HepG2 (cell line): ENCODE results near the gene MADD. TPM values are rescaled to one million over a fixed set of nuclear protein-coding genes. Genes with fewer than 3 reads are reported as not detected.

ENCODE experiments used
- ATAC-seq: fragments of 200-7000 bp; cut with Tn5 transposase; 3 replicates; pipeline ENCODE4 v1.9.1; 2020; ENCODE audit warnings: mild to moderate bottlenecking, moderate library complexity
- BruUV-seq: library from RNA; stranded (reverse); fragments of 400-500 nt; replicated peaks from 2 replicates; lab custom pipeline; 2021; lab: Mats Ljungman, UMichigan
- CTCF ChIA-PET: fragments of 300-600 bp; formaldehyde crosslinking; extraction: SDS; loops from one replicate; lab custom pipeline; 2021; ENCODE audit warnings: low total read pairs, inconsistent platforms, low intra/inter-chr PET ratio; lab: Yijun Ruan, JAX
- POLR2A ChIA-PET: fragments of 350-600 bp; sonication (Branson Sonifier 250); formaldehyde crosslinking; loops from one replicate; lab custom pipeline; 2020; ENCODE audit warnings: antibody characterized with exemption, inconsistent platforms; lab: Yijun Ruan, JAX
- DNase-seq: peaks from one replicate; pipeline ENCODE4 v3.0.0-alpha.2; 2015; ENCODE audit warnings: low spot score
- FAIRE-seq: peaks from 3 replicates; lab custom pipeline; 2011; peaks lifted over from hg19 to GRCh38; lab: Jason Lieb, UNC
- H2AFZ ChIP-seq: one replicate; pipeline ENCODE4 v1.6.1; 2011; ENCODE audit warnings: low read length, inconsistent platforms
- H3K27ac ChIP-seq: fragments of 300-600 bp; 3 replicates; pipeline ENCODE4 v1.8.0; 2011; ENCODE audit warnings: mixed run types, mild to moderate bottlenecking, mixed read lengths, low read length, inconsistent platforms; ENCODE audit not compliant: insufficient read depth; ENCODE audit errors: extremely low read length
- H3K27me3 ChIP-seq, 2 experiments: fragments of 200-600 bp in 1 of 2; 2 replicates in 1 of 2; 3 replicates in 1 of 2; pipeline versions ENCODE4 v1.6.0 to v1.8.0; 2011; ENCODE audit warnings: low read length in 2 of 2, mild to moderate bottlenecking in 2 of 2, moderate library complexity in 2 of 2, inconsistent platforms in 1 of 2; ENCODE audit not compliant: insufficient read depth in 2 of 2, control insufficient read depth in 1 of 2
- H3K36me3 ChIP-seq, 2 experiments: fragments of 200-600 bp in 1 of 2; replicated peaks in 1 of 2; 2 replicates in 1 of 2; 3 replicates in 1 of 2; pipeline versions ENCODE4 v1.5.1 to v1.8.0; 2011; ENCODE audit warnings: low read length in 2 of 2, inconsistent platforms in 1 of 2; ENCODE audit not compliant: insufficient read depth in 2 of 2, control insufficient read depth in 1 of 2
- H3K4me1 ChIP-seq: 2 replicates; pipeline ENCODE4 v1.5.1; 2012; ENCODE audit warnings: low read length, inconsistent platforms; ENCODE audit not compliant: insufficient read depth
- H3K4me2 ChIP-seq: 2 replicates; pipeline ENCODE4 v1.6.0; 2011; ENCODE audit warnings: low read depth, low read length, inconsistent platforms
- H3K4me3 ChIP-seq, 3 experiments: fragments of 200-600 bp in 1 of 3; sonication (generic), shearing (Covaris generic) in 1 of 3; replicated peaks in 1 of 3; 2 replicates each; pipeline ENCODE4 v1.5.1; 2011 to 2016; ENCODE audit warnings: low read length in 3 of 3, inconsistent platforms in 2 of 3, low read depth in 2 of 3, mild to moderate bottlenecking in 2 of 3, control low read depth in 1 of 3, mixed read lengths in 1 of 3; ENCODE audit not compliant: insufficient read depth in 1 of 3
- H3K79me2 ChIP-seq: one replicate; pipeline ENCODE4 v1.6.1; 2011; ENCODE audit warnings: low read length, inconsistent platforms; ENCODE audit not compliant: insufficient read depth
- H3K9ac ChIP-seq: 2 replicates; pipeline ENCODE4 v1.6.0; 2011; ENCODE audit warnings: mild to moderate bottlenecking, low read depth, low read length, inconsistent platforms; ENCODE audit not compliant: insufficient read depth
- H3K9me3 ChIP-seq: 2 replicates; pipeline ENCODE4 v1.5.1; 2012; ENCODE audit warnings: mild to moderate bottlenecking, low read length
- H4K20me1 ChIP-seq: 2 replicates; pipeline ENCODE4 v1.6.0; 2011; ENCODE audit warnings: inconsistent platforms, mild to moderate bottlenecking, low read length, moderate library complexity; ENCODE audit not compliant: insufficient read depth
- NAIF1 ChIP-seq: sonication (generic); formaldehyde crosslinking; IDR thresholded peaks from 2 replicates; pipeline ENCODE4 v1.5.0; 2020; ENCODE audit warnings: mild to moderate bottlenecking, missing genetic modification reagents, borderline replicate concordance
- TCF7L2 ChIP-seq: IDR thresholded peaks from 2 replicates; pipeline ENCODE4 v1.6.1; 2011; ENCODE audit warnings: mild to moderate bottlenecking, low read depth, low read length, moderate library complexity
- ZFY ChIP-seq: sonication (generic); formaldehyde crosslinking; IDR thresholded peaks from 2 replicates; pipeline ENCODE4 v1.4.0; 2020; ENCODE audit warnings: missing genetic modification reagents
- WGBS: methylation state at CpG from one replicate; pipeline ENCODE4 v1.1.6; 2017; ENCODE audit warnings: low lambda C conversion rate; 5-methylcytosine and 5-hydroxymethylcytosine counted together
- in situ Hi-C: cut with HindIII; loops from 2 replicates; pipeline ENCODE4 v1.10.0; 2017; ENCODE audit warnings: low pct_unique_long_range_greater_than_20kb; ENCODE audit not compliant: extremely low pct_ligation_motif_present
- intact Hi-C: fragments of 100-400 bp; cut with micrococcal nuclease; formaldehyde crosslinking; loops from one replicate; pipeline ENCODE4 v1.10.0; 2022; ENCODE audit not compliant: unreplicated experiment
- polyA plus RNA-seq, 8 experiments: library from polyadenylated mRNA; depleted of rRNA in 3 of 8; stranded (reverse) in 7 of 8; unstranded in 1 of 8; fragments of >200 nt; fragmentation: Illumina TruSeq in 4 of 8; extraction: Trizol in 4 of 8; gene quantifications; 2 replicates each; pipeline versions ENCODE4 v1.2.1 to v1.2.3, GENCODE V29; 2011 to 2016; ENCODE audit warnings: low read depth in 4 of 8, missing spikeins in 1 of 8, mixed read lengths in 1 of 8; ENCODE audit not compliant: insufficient read depth in 1 of 8
- total RNA-seq, 5 experiments: library from RNA; depleted of rRNA; stranded (reverse); fragments of >200 nt; fragmentation: Illumina TruSeq; extraction: Trizol; gene quantifications; 2 replicates each; pipeline ENCODE4 v1.2.3, GENCODE V29; 2016; ENCODE audit warnings: low read depth in 1 of 5
- TF ChIP-seq, protein P1 (sequence below): sonication (generic); formaldehyde crosslinking; IDR thresholded peaks from 2 replicates; pipeline ENCODE4 v1.4.0; 2020; ENCODE audit warnings: mild to moderate bottlenecking, missing genetic modification reagents
- TF ChIP-seq, protein P2 (sequence below): sonication (generic); formaldehyde crosslinking; IDR thresholded peaks from 2 replicates; pipeline ENCODE4 v1.4.0; 2020; ENCODE audit warnings: missing genetic modification reagents
- TF ChIP-seq, protein P3 (sequence below): sonication (generic); formaldehyde crosslinking; IDR thresholded peaks from 2 replicates; pipeline ENCODE4 v1.9.0; 2021; ENCODE audit warnings: mild to moderate bottlenecking, missing genetic modification reagents

Gene MADD
- total and polyA plus RNA-seq, 2 of the 13 experiments (the other 11 are each of a cell fraction or from before 2014, with no cell fraction given): 18.0 to 29.2 TPM

DNA sequence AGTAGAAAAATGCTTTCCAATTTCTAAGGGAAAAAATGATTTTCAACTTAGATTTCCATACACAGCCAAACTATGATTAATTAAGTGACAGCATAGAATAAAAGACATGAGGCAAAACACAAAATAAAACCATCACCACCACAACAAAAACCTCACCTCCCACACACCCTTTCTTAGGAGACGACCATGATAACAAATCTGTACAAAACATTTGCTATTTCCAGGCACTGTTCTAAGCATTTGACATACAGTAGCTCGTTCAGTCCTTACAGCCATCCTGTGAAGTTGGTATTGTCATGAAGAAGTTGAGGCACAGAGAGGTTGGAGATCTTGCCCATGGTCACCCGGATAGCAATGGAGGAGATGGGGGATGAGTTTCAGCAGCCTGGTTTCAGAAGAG, 99.7 kb downstream of the MADD start (continued):
- TF ChIP-seq, protein P1, sequence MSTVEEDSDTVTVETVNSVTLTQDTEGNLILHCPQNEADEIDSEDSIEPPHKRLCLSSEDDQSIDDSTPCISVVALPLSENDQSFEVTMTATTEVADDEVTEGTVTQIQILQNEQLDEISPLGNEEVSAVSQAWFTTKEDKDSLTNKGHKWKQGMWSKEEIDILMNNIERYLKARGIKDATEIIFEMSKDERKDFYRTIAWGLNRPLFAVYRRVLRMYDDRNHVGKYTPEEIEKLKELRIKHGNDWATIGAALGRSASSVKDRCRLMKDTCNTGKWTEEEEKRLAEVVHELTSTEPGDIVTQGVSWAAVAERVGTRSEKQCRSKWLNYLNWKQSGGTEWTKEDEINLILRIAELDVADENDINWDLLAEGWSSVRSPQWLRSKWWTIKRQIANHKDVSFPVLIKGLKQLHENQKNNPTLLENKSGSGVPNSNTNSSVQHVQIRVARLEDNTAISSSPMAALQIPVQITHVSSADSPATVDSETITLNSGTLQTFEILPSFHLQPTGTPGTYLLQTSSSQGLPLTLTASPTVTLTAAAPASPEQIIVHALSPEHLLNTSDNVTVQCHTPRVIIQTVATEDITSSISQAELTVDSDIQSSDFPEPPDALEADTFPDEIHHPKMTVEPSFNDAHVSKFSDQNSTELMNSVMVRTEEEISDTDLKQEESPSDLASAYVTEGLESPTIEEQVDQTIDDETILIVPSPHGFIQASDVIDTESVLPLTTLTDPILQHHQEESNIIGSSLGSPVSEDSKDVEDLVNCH: no peak

DNA sequence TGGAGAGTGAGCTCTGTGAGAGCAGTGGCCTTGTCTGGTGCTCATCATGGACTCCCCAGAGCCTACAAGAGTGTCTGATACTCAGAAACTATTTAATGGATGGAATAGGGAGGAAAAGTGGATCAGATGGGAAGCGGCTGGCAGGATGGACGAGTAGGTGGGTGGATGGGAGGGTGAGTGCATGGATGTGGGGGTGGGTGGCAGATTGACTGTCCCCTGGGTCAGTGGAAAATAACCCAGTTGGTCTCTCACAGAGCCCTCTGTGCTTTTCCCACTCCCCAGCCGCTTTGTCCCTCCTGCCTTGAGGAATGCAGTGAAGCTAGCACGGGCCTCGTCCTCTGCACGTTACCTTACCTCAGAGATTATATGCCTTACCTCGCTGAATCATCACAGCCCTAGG, 102.5 kb downstream of the MADD start:
- BruUV-seq: no TSS peak
- TF ChIP-seq TCF7L2: no peak
- TF ChIP-seq, protein P2, sequence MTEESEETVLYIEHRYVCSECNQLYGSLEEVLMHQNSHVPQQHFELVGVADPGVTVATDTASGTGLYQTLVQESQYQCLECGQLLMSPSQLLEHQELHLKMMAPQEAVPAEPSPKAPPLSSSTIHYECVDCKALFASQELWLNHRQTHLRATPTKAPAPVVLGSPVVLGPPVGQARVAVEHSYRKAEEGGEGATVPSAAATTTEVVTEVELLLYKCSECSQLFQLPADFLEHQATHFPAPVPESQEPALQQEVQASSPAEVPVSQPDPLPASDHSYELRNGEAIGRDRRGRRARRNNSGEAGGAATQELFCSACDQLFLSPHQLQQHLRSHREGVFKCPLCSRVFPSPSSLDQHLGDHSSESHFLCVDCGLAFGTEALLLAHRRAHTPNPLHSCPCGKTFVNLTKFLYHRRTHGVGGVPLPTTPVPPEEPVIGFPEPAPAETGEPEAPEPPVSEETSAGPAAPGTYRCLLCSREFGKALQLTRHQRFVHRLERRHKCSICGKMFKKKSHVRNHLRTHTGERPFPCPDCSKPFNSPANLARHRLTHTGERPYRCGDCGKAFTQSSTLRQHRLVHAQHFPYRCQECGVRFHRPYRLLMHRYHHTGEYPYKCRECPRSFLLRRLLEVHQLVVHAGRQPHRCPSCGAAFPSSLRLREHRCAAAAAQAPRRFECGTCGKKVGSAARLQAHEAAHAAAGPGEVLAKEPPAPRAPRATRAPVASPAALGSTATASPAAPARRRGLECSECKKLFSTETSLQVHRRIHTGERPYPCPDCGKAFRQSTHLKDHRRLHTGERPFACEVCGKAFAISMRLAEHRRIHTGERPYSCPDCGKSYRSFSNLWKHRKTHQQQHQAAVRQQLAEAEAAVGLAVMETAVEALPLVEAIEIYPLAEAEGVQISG (CRISPR knock-in tag): no peak
- no peak for TF ChIP-seq ZFY (CRISPR knock-in tag)
- TF ChIP-seq NAIF1 (CRISPR knock-in tag): no peak
- TF ChIP-seq, protein P3, sequence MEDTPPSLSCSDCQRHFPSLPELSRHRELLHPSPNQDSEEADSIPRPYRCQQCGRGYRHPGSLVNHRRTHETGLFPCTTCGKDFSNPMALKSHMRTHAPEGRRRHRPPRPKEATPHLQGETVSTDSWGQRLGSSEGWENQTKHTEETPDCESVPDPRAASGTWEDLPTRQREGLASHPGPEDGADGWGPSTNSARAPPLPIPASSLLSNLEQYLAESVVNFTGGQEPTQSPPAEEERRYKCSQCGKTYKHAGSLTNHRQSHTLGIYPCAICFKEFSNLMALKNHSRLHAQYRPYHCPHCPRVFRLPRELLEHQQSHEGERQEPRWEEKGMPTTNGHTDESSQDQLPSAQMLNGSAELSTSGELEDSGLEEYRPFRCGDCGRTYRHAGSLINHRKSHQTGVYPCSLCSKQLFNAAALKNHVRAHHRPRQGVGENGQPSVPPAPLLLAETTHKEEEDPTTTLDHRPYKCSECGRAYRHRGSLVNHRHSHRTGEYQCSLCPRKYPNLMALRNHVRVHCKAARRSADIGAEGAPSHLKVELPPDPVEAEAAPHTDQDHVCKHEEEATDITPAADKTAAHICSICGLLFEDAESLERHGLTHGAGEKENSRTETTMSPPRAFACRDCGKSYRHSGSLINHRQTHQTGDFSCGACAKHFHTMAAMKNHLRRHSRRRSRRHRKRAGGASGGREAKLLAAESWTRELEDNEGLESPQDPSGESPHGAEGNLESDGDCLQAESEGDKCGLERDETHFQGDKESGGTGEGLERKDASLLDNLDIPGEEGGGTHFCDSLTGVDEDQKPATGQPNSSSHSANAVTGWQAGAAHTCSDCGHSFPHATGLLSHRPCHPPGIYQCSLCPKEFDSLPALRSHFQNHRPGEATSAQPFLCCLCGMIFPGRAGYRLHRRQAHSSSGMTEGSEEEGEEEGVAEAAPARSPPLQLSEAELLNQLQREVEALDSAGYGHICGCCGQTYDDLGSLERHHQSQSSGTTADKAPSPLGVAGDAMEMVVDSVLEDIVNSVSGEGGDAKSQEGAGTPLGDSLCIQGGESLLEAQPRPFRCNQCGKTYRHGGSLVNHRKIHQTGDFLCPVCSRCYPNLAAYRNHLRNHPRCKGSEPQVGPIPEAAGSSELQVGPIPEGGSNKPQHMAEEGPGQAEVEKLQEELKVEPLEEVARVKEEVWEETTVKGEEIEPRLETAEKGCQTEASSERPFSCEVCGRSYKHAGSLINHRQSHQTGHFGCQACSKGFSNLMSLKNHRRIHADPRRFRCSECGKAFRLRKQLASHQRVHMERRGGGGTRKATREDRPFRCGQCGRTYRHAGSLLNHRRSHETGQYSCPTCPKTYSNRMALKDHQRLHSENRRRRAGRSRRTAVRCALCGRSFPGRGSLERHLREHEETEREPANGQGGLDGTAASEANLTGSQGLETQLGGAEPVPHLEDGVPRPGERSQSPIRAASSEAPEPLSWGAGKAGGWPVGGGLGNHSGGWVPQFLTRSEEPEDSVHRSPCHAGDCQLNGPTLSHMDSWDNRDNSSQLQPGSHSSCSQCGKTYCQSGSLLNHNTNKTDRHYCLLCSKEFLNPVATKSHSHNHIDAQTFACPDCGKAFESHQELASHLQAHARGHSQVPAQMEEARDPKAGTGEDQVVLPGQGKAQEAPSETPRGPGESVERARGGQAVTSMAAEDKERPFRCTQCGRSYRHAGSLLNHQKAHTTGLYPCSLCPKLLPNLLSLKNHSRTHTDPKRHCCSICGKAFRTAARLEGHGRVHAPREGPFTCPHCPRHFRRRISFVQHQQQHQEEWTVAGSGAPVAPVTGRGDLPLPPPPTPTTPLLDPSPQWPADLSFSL (CRISPR knock-in tag): no peak
- Histone ChIP-seq H4K20me1 (no peaks in the 10 kb centered on the region), H3K9me3 (no peaks in the 10 kb centered on the region), H3K9ac (no peak overlapping the region), H3K4me3 (no peak overlapping the region), H3K36me3 (no peaks in the 10 kb centered on the region), H3K27me3 (peaks cover 2% of the 10 kb centered on the region in 2 experiments; a peak in 1 of 5 replicates), H3K27ac (no peak overlapping the region), H3K4me2 (no peak overlapping the region), H2AFZ (no peak overlapping the region), H3K79me2 (no peaks in the 10 kb centered on the region), H3K4me1 (peaks cover 8% of the 10 kb centered on the region; the same call in 1 of the 2 replicates)
- CTCF ChIA-PET: interaction anchor here (3.0 kb wide), 1 partner anchor 35 kb away, joined by 35 read pairs; the partner anchor contains the start of gene SLC39A13
- FAIRE-seq (no peak), ATAC-seq (no peak), DNase-seq (no peak)
- in situ Hi-C loops: loop anchor here (5.0 to 10.0 kb wide), 2 partner anchors 35 to 82 kb away; partner anchors contain the start of gene SLC39A13
- POLR2A ChIA-PET: no interaction called here
- WGBS: 23% methylated on average over 7 of the region's 7 CpGs
- intact Hi-C loops: loop anchor here (5.0 kb wide), 1 partner anchor 480 kb away; no protein-coding TSS in a partner anchor
